ENCODE results near the gene BIRC5.

BIRC5 gene

GRCh38 chr17:78226055-78226758 is 12.2 kb downstream of the BIRC5 start:
- H3K4me1 ChIP-seq (ENCODE audit: control insufficient read depth, insufficient read depth, low read length, poor library complexity, severe bottlenecking): no peaks in the 10 kb centered on the region
- WGBS, 2 experiments (ENCODE audit: insufficient coverage in 2 of 2): 78 to 82% methylated on average over 9 to 12 of the region's 12 CpGs
- no peak overlapping the region for H3K27ac ChIP-seq (ENCODE audit: low read depth, low read length, severe bottlenecking)
- H3K36me3 ChIP-seq (ENCODE audit: control insufficient read depth, insufficient read depth, low read length): peaks cover 37% of the 10 kb centered on the region
- no peak overlapping the region for H3K4me3 ChIP-seq (ENCODE audit: extremely low read depth, insufficient read depth, low read length, poor library complexity, severe bottlenecking)
- H3K9me3 ChIP-seq (ENCODE audit: control insufficient read depth, low read length): no peaks in the 10 kb centered on the region

- no peaks in the 10 kb centered on the region for H3K9me3 ChIP-seq (ENCODE audit: control insufficient read depth, low read length)
- no peak overlapping the region for H3K27ac ChIP-seq (ENCODE audit: low read depth, low read length, severe bottlenecking)
- 86 to 88% methylated on average over 18 to 19 of the region's 20 CpGs for WGBS, 2 experiments (ENCODE audit: insufficient coverage in 2 of 2)
- H3K4me1 ChIP-seq (ENCODE audit: control insufficient read depth, insufficient read depth, low read length, poor library complexity, severe bottlenecking): no peaks in the 10 kb centered on the region
- H3K36me3 ChIP-seq (ENCODE audit: control insufficient read depth, insufficient read depth, low read length): peaks cover 30% of the 10 kb centered on the region
- no peak overlapping the region for H3K4me3 ChIP-seq (ENCODE audit: extremely low read depth, insufficient read depth, low read length, poor library complexity, severe bottlenecking)
Observed at GRCh38 chr17:78226759-78227454, 12.9 kb downstream of the BIRC5 start.

- WGBS, 2 experiments (ENCODE audit: insufficient coverage in 2 of 2): 94 to 99% methylated on average over 8 to 10 of the region's 10 CpGs
- Histone ChIP-seq H3K4me1 (ENCODE audit: control insufficient read depth, insufficient read depth, low read length, poor library complexity, severe bottlenecking) (no peaks in the 10 kb centered on the region), H3K36me3 (ENCODE audit: control insufficient read depth, insufficient read depth, low read length) (peaks cover 26% of the 10 kb centered on the region), H3K9me3 (ENCODE audit: control insufficient read depth, low read length) (no peaks in the 10 kb centered on the region), H3K27ac (ENCODE audit: low read depth, low read length, severe bottlenecking) (no peak overlapping the region), H3K4me3 (ENCODE audit: extremely low read depth, insufficient read depth, low read length, poor library complexity, severe bottlenecking) (no peak overlapping the region)
Observed at GRCh38 chr17:78227455-78227916, 13.4 kb downstream of the BIRC5 start.

- Histone ChIP-seq H3K36me3 (ENCODE audit: control insufficient read depth, insufficient read depth, low read length) (peaks cover 19% of the 10 kb centered on the region), H3K4me3 (ENCODE audit: extremely low read depth, insufficient read depth, low read length, poor library complexity, severe bottlenecking) (no peak overlapping the region), H3K9me3 (ENCODE audit: control insufficient read depth, low read length) (no peaks in the 10 kb centered on the region), H3K4me1 (ENCODE audit: control insufficient read depth, insufficient read depth, low read length, poor library complexity, severe bottlenecking) (no peaks in the 10 kb centered on the region), H3K27ac (ENCODE audit: low read depth, low read length, severe bottlenecking) (no peak overlapping the region)
- WGBS, 2 experiments (ENCODE audit: insufficient coverage in 2 of 2): 89% methylated on average over 3 of the region's 4 CpGs; no CpG with 5 or more reads in 1 of the 2 experiments
Observed at GRCh38 chr17:78228176-78228575, 14.1 kb downstream of the BIRC5 start.

GRCh38 chr17:78230252-78230962 is 16.4 kb downstream of the BIRC5 start:
- Histone ChIP-seq H3K9me3 (ENCODE audit: control insufficient read depth, low read length) (no peaks in the 10 kb centered on the region), H3K4me1 (ENCODE audit: control insufficient read depth, insufficient read depth, low read length, poor library complexity, severe bottlenecking) (no peaks in the 10 kb centered on the region), H3K36me3 (ENCODE audit: control insufficient read depth, insufficient read depth, low read length) (no peaks in the 10 kb centered on the region), H3K27ac (ENCODE audit: low read depth, low read length, severe bottlenecking) (no peak overlapping the region), H3K4me3 (ENCODE audit: extremely low read depth, insufficient read depth, low read length, poor library complexity, severe bottlenecking) (no peak overlapping the region)
- WGBS, 2 experiments (ENCODE audit: insufficient coverage in 2 of 2): 77 to 85% methylated on average over 10 to 13 of the region's 13 CpGs

- H3K9me3 ChIP-seq (ENCODE audit: control insufficient read depth, low read length): no peaks in the 10 kb centered on the region
- no peak within 1 kb of the TSS for H3K27ac ChIP-seq (ENCODE audit: low read depth, low read length, severe bottlenecking)
- WGBS, 2 experiments (ENCODE audit: insufficient coverage in 2 of 2): 32 to 36% methylated on average over 20 to 33 of the region's 52 CpGs
- peak within 1 kb of the TSS; percentile 8 for H3K4me3 ChIP-seq (ENCODE audit: extremely low read depth, insufficient read depth, low read length, poor library complexity, severe bottlenecking)
- H3K36me3 ChIP-seq (ENCODE audit: control insufficient read depth, insufficient read depth, low read length): no peaks in the 10 kb centered on the region
- no peaks in the 10 kb centered on the region for H3K4me1 ChIP-seq (ENCODE audit: control insufficient read depth, insufficient read depth, low read length, poor library complexity, severe bottlenecking)
Observed at GRCh38 chr17:78230996-78231935, 17.2 kb downstream of the BIRC5 start, which contains the start of gene TMEM235. TSS of gene TMEM235 (plus strand) at chr17:78231631. CDS start at chr17:78232024, 393 bp downstream.

- H3K4me3 ChIP-seq (ENCODE audit: extremely low read depth, insufficient read depth, low read length, poor library complexity, severe bottlenecking): no peak overlapping the region
- H3K9me3 ChIP-seq (ENCODE audit: control insufficient read depth, low read length): no peaks in the 10 kb centered on the region
- 17 to 24% methylated on average over 31 to 43 of the region's 55 CpGs for WGBS, 2 experiments (ENCODE audit: insufficient coverage in 2 of 2)
- no peaks in the 10 kb centered on the region for H3K4me1 ChIP-seq (ENCODE audit: control insufficient read depth, insufficient read depth, low read length, poor library complexity, severe bottlenecking)
- H3K36me3 ChIP-seq (ENCODE audit: control insufficient read depth, insufficient read depth, low read length): no peaks in the 10 kb centered on the region
- H3K27ac ChIP-seq (ENCODE audit: low read depth, low read length, severe bottlenecking): no peak overlapping the region
Observed at GRCh38 chr17:78231991-78232858, 18.2 kb downstream of the BIRC5 start.

- 94 to 97% methylated on average over 2 of the region's 2 CpGs for WGBS, 2 experiments (ENCODE audit: insufficient coverage in 2 of 2)
- H3K9me3 ChIP-seq (ENCODE audit: control insufficient read depth, low read length): no peaks in the 10 kb centered on the region
- no peaks in the 10 kb centered on the region for H3K36me3 ChIP-seq (ENCODE audit: control insufficient read depth, insufficient read depth, low read length)
- no peak overlapping the region for H3K4me3 ChIP-seq (ENCODE audit: extremely low read depth, insufficient read depth, low read length, poor library complexity, severe bottlenecking)
- H3K4me1 ChIP-seq (ENCODE audit: control insufficient read depth, insufficient read depth, low read length, poor library complexity, severe bottlenecking): no peaks in the 10 kb centered on the region
- H3K27ac ChIP-seq (ENCODE audit: low read depth, low read length, severe bottlenecking): no peak overlapping the region
Observed at GRCh38 chr17:78232859-78233173, 18.8 kb downstream of the BIRC5 start.

GRCh38 chr17:78233678-78234077 is 19.6 kb downstream of the BIRC5 start:
- Histone ChIP-seq H3K4me1 (ENCODE audit: control insufficient read depth, insufficient read depth, low read length, poor library complexity, severe bottlenecking) (no peaks in the 10 kb centered on the region), H3K36me3 (ENCODE audit: control insufficient read depth, insufficient read depth, low read length) (no peaks in the 10 kb centered on the region), H3K27ac (ENCODE audit: low read depth, low read length, severe bottlenecking) (no peak overlapping the region), H3K9me3 (ENCODE audit: control insufficient read depth, low read length) (no peaks in the 10 kb centered on the region), H3K4me3 (ENCODE audit: extremely low read depth, insufficient read depth, low read length, poor library complexity, severe bottlenecking) (no peak overlapping the region)
- 91 to 93% methylated on average over 9 of the region's 10 CpGs for WGBS, 2 experiments (ENCODE audit: insufficient coverage in 2 of 2)

Measured in mesodermal cell (in vitro differentiated cells).